Hepatocyte (in vitro differentiated cells): Measurements from ENCODE around the gene USP37. TPM values are rescaled to one million over a fixed set of nuclear protein-coding genes. Genes with fewer than 3 reads are reported as not detected.

Experiments
- DNase-seq: peaks from one replicate; pipeline ENCODE4 v3.0.0-alpha.2; 2016; ENCODE audit warnings: low spot score
- H2AFZ ChIP-seq: fragments of 200-600 bp; sonication (generic); 2 replicates; pipeline ENCODE4 v1.6.0; 2016; ENCODE audit warnings: antibody characterized with exemption, mild to moderate bottlenecking
- H3K27ac ChIP-seq: fragments of 200-600 bp; sonication (generic); 2 replicates; pipeline ENCODE4 v1.5.1; 2016; ENCODE audit warnings: mild to moderate bottlenecking
- H3K27me3 ChIP-seq: fragments of 200-600 bp; sonication (generic); 2 replicates; pipeline ENCODE4 v1.6.1; 2016
- H3K36me3 ChIP-seq: fragments of 200-600 bp; sonication (generic); replicated peaks from 2 replicates; pipeline ENCODE4 v1.5.1; 2016; ENCODE audit warnings: low read depth; ENCODE audit not compliant: insufficient read depth
- H3K4me1 ChIP-seq: fragments of 200-600 bp; sonication (generic); 2 replicates; pipeline ENCODE4 v1.5.1; 2016; ENCODE audit warnings: mild to moderate bottlenecking, moderate library complexity; ENCODE audit not compliant: insufficient read depth
- H3K4me2 ChIP-seq: fragments of 200-600 bp; sonication (generic); 2 replicates; pipeline ENCODE4 v1.6.0; 2016
- H3K4me3 ChIP-seq: fragments of 200-600 bp; sonication (generic); 2 replicates; pipeline ENCODE4 v1.5.1; 2016; ENCODE audit warnings: mild to moderate bottlenecking
- H3K79me2 ChIP-seq: fragments of 200-600 bp; sonication (generic); 2 replicates; pipeline ENCODE4 v1.6.0; 2017; ENCODE audit warnings: mild to moderate bottlenecking
- H3K9me2 ChIP-seq: fragments of 200-600 bp; sonication (generic); replicated peaks from 2 replicates; pipeline ENCODE4 v1.6.0; 2017; ENCODE audit warnings: mild to moderate bottlenecking; ENCODE audit not compliant: insufficient read depth
- H3K9me3 ChIP-seq: fragments of 200-600 bp; sonication (generic); 2 replicates; pipeline ENCODE4 v1.5.1; 2016; ENCODE audit warnings: low read depth, mild to moderate bottlenecking
- H4K20me1 ChIP-seq: fragments of 200-600 bp; sonication (generic); 2 replicates; pipeline ENCODE4 v1.6.0; 2016; ENCODE audit warnings: mild to moderate bottlenecking; ENCODE audit not compliant: insufficient read depth, poor library complexity, severe bottlenecking
- CTCF ChIP-seq: fragments of 200-600 bp; sonication (generic); IDR thresholded peaks from 2 replicates; pipeline ENCODE4 v1.5.1; 2016; ENCODE audit warnings: antibody characterized with exemption, mild to moderate bottlenecking; ENCODE audit not compliant: poor library complexity
- EZH2 ChIP-seq: fragments of 200-600 bp; sonication (generic); IDR thresholded peaks from 2 replicates; pipeline ENCODE4 v1.6.1; 2016; ENCODE audit warnings: antibody characterized with exemption, mild to moderate bottlenecking, borderline replicate concordance
- EZH2phosphoT487 ChIP-seq: fragments of 200-600 bp; sonication (generic); IDR thresholded peaks from one replicate; pipeline ENCODE4 v1.6.1; 2018; ENCODE audit warnings: antibody characterized with exemption, mild to moderate bottlenecking, low read depth, moderate library complexity; ENCODE audit not compliant: unreplicated experiment, severe bottlenecking
- WGBS: methylation state at CpG from one replicate; pipeline ENCODE4 v1.1.6; 2016; ENCODE audit warnings: low lambda C conversion rate; ENCODE audit errors: missing lambda C conversion rate; 5-methylcytosine and 5-hydroxymethylcytosine counted together
- polyA plus RNA-seq: library from polyadenylated mRNA; unstranded; fragments of >200 nt; fragmentation: Nextera tagmentation; extraction: Ambion mirVana; gene quantifications from 2 replicates; pipeline ENCODE4 v1.2.1, GENCODE V29; 2016
- total RNA-seq: library from RNA; depleted of rRNA; stranded (reverse); fragments of >200 nt; gene quantifications from 2 replicates; pipeline ENCODE4 v1.2.3, GENCODE V29; 2014

USP37 gene
- total and polyA plus RNA-seq, 2 experiments from 2014 or later: 5.7 to 10.2 TPM

GRCh38 chr2:218479595-218479994, 88.6 kb downstream of the USP37 start:
- Histone ChIP-seq H4K20me1 (no peaks in the 10 kb centered on the region), H3K79me2 (no peaks in the 10 kb centered on the region), H3K36me3 (no peaks in the 10 kb centered on the region), H3K9me2 (no peaks in the 10 kb centered on the region), H3K9me3 (no peaks in the 10 kb centered on the region), H3K27me3 (no peaks in the 10 kb centered on the region), H2AFZ (no peak overlapping the region), H3K4me2 (no peak overlapping the region), H3K4me1 (peaks cover 6% of the 10 kb centered on the region), H3K27ac (no peak overlapping the region), H3K4me3 (no peak overlapping the region)
- TF ChIP-seq EZH2: no peak
- no peak for TF ChIP-seq CTCF
- WGBS: 97% methylated on average over 2 of the region's 2 CpGs
- DNase-seq: no peak

GRCh38 chr2:218478544-218478943, 89.6 kb downstream of the USP37 start:
- TF ChIP-seq EZH2phosphoT487 (no peak), EZH2 (no peak)
- no peaks in the 10 kb centered on the region for H3K9me2 ChIP-seq
- H3K27ac ChIP-seq: no peak overlapping the region
- no peaks in the 10 kb centered on the region for H3K9me3 ChIP-seq
- no peak overlapping the region for H3K4me2 ChIP-seq
- 87% methylated on average over 2 of the region's 2 CpGs for WGBS
- no peak overlapping the region for H3K4me3 ChIP-seq
- no peaks in the 10 kb centered on the region for H3K79me2 ChIP-seq
- DNase-seq: no peak
- H4K20me1 ChIP-seq: no peaks in the 10 kb centered on the region
- no peaks in the 10 kb centered on the region for H3K36me3 ChIP-seq
- no peak overlapping the region for H2AFZ ChIP-seq
- peaks cover 6% of the 10 kb centered on the region for H3K4me1 ChIP-seq
- no peaks in the 10 kb centered on the region for H3K27me3 ChIP-seq

GRCh38 chr2:218477247-218477646, 90.9 kb downstream of the USP37 start:
- H3K4me1 ChIP-seq: peaks cover 6% of the 10 kb centered on the region
- H3K36me3 ChIP-seq: no peaks in the 10 kb centered on the region
- H3K27me3 ChIP-seq: no peaks in the 10 kb centered on the region
- DNase-seq: no peak
- peak overlapping the region; percentile 45 for H3K27ac ChIP-seq
- no peak overlapping the region for H2AFZ ChIP-seq
- no peaks in the 10 kb centered on the region for H3K9me3 ChIP-seq
- H3K9me2 ChIP-seq: no peaks in the 10 kb centered on the region
- no peaks in the 10 kb centered on the region for H4K20me1 ChIP-seq
- no peak for TF ChIP-seq CTCF
- TF ChIP-seq EZH2phosphoT487: no peak
- TF ChIP-seq EZH2: no peak
- H3K79me2 ChIP-seq: no peaks in the 10 kb centered on the region
- H3K4me3 ChIP-seq: no peak overlapping the region
- peak overlapping the region; percentile 5 for H3K4me2 ChIP-seq

- Histone ChIP-seq H3K36me3 (no peaks in the 10 kb centered on the region), H4K20me1 (no peaks in the 10 kb centered on the region), H3K9me3 (no peaks in the 10 kb centered on the region), H3K4me2 (peak overlapping the region; percentile 53), H2AFZ (no peak overlapping the region), H3K9me2 (no peaks in the 10 kb centered on the region), H3K27ac (peak overlapping the region; percentile 72), H3K79me2 (no peaks in the 10 kb centered on the region), H3K4me3 (no peak overlapping the region), H3K27me3 (no peaks in the 10 kb centered on the region), H3K4me1 (peaks cover 6% of the 10 kb centered on the region)
- 57% methylated on average over 3 of the region's 3 CpGs for WGBS
- DNase-seq: peak; percentile 56
- TF ChIP-seq EZH2: no peak
- TF ChIP-seq EZH2phosphoT487: no peak
- TF ChIP-seq CTCF: no peak
These were observed 91.5 kb downstream of the USP37 start for GRCh38 chr2:218476676-218477075.
